DMS79 treated with DMSO at 0.1 percent for 48 hours (cell line): Measurements from ENCODE around the gene AHNAK2.

Source experiments
- DNase-seq: peaks from one replicate; lab custom pipeline; 2025; lab: John Stamatoyannopoulos, UW

AHNAK2 gene

DNA sequence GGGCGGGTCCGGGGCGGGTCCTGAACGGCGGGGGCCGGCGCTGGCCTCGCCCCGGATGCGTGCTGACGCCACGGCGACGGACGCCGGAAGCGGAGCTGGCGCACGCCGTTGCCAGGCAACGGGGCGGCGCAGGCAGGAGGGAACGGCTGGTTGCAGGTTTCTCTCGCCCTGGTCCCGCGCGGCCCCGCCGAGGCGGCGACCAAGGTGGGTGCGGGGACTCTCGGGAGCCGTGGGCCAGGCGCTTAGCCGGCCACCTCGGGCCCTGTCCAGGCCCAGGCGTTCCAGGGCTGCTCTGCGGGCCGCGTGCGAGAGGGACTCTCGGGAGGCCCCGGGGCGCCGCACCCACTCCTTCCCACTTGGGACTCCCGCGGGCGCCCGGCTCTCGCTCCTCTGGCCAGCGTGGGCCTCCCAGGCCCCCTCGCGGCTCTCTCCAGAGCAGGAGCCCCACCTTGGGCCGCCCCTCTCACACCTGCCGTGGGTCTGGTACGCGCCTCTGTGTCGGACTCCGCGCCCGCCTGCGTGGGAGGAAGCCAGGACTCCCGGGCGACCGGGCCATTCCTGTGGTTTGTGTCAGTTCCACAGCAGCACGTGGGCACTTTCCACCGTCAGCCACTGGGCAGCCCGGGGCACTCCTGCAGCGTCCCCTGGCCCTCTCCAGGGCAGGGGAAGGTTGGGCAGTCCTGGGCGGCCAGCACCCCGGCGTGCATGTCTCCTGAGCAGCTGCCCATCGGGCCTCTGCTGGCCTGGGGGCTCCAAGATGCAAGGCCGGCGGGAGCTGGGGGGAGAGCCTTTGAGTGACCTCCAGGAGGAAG, 7.7 kb upstream of the AHNAK2 start, which contains the start of gene CLBA1:
Gene CLBA1 (plus strand): TSS at position 114 of the 812 bp plus-strand sequence. CDS start 644 bp downstream, at position 758.
- DNase-seq: peak; percentile 76

DNA sequence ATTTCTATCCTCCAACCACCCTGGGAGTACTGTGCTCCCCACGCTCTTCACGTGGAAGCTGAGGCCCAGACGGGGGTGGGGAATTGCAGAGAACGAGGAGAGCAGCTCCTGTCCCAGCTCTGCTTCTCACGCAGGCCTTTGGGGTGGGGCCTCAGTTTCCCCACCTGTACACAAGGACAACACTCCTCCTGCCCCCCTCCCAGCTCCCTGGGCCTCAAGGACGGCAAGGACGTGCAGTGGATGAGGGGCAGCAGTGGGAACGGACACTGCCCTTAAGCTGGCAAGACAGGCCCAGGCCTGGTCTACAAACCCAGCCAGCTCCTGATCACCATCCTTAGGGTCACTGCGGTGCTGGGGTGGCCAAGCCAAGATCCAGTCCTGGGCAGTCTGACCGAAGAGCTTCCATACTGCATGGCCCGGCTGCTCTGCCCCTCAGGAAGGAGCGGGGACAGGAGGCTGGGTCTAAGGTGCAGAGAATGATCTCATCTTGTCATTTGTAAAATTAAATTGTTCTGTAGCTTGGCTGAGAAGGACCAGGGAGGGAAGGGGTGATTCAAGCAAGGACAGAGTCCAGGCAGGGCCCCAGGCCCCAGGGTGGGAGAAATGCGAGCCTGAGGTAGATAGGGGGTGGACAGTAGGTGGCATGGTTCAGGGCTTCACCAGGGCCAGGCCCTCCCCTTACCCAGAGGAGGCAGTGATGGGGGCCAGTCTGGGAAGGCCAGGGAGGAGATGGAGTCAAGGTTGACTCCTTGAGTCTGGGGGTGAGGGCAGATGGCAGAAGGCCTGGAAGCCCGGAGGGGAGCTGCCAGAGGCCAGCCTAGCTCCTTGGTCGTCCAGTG, 6.1 kb upstream of the AHNAK2 start:
- DNase-seq: no peak

DNA sequence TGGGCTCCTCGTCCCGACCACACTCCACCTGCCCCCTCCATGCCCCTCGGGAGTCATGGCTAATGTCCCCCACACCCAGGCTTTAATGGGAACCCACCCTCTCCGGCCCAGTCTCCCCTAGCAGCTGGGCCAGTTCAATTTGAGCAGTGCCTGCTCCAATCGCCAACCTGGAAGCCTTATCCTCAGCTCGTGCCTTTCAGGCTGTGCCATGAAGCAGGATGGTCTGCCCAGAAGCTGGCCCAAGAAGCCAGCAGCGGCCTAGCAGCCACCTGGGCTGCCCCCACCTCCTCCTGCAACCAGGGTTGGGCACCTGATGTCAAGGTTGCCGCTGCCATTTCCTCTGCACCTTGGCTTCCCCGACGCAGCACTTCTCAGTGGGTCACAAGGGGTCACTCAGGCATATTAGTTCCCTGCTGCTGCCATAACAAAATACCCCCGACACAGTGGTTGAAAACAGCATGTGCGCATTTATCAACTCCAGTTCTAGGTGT, 5.1 kb upstream of the AHNAK2 start:
- DNase-seq: no peak

DNA sequence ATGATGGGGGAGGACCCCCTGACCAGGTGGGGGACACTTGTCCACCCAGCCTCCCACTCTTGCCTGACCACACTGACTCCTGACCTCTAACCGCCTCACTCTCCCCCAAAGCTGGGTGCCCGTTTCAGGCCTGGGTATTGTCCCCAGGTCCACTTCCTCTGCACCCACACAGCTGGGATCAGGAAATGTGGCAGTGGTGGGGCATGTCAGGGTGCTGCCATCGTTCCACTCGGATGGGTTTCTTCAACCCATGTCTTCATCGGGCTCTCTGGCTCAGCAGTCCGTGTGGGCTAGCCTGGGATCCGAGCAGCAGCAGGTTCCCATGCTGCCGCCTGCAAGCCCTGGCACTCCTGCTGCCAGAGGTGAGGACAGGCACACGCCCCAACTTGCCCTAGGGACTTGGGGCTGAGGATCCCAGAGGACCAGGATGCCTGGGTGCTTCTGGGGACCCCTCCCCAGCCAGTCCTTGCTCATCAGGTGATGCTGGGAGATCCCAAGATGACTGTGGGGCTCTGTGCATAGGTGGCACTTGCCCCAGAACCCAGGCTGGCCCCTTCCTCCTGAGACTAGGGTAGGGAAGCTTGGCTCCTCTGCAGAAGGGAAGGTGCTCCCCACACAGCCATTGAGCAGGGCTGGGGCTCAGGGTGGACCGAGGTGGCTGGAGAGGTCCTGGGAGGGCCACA, 4.5 kb upstream of the AHNAK2 start:
- no peak for DNase-seq

DNA sequence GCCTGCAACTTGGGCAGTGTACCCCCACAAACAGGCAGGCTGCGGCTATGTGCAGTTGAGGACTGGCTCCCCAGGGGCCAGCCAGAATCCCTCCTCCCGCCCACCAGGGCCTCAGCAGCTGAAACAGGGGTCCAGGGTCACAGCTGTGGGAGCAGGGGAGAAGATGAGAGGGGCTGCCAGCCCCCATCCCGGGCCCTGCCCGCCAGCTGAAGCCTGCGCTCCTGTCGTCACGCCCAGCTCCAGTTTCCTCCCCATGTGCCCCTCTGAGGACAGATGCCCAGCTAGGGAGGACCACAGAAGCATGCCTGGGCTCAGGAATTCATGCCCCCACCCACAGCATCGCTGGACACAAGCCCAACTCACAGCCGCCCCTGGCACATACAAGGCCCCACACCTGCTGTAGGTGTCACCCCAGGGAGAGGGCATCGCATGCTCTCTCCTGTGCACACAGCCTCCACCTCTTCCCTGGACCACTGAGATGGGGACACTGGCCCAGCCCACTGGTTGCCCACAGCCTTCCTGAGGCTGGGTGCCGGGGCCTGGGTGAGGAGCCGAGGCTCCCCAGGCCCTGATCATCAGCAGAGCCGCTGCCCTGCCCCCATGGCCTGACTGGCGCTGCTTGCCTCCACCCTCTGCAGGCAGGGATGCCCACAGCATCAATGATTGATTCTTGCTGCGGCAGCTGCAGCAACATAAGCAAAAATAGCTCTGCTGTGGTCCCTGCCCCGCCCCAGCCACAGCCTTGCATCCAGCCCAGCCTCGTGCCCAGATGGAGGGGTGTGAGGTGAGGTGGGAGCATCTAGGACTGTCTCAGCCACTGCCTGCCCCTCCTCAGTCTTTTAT, 3.7 kb upstream of the AHNAK2 start:
- no peak for DNase-seq

DNA sequence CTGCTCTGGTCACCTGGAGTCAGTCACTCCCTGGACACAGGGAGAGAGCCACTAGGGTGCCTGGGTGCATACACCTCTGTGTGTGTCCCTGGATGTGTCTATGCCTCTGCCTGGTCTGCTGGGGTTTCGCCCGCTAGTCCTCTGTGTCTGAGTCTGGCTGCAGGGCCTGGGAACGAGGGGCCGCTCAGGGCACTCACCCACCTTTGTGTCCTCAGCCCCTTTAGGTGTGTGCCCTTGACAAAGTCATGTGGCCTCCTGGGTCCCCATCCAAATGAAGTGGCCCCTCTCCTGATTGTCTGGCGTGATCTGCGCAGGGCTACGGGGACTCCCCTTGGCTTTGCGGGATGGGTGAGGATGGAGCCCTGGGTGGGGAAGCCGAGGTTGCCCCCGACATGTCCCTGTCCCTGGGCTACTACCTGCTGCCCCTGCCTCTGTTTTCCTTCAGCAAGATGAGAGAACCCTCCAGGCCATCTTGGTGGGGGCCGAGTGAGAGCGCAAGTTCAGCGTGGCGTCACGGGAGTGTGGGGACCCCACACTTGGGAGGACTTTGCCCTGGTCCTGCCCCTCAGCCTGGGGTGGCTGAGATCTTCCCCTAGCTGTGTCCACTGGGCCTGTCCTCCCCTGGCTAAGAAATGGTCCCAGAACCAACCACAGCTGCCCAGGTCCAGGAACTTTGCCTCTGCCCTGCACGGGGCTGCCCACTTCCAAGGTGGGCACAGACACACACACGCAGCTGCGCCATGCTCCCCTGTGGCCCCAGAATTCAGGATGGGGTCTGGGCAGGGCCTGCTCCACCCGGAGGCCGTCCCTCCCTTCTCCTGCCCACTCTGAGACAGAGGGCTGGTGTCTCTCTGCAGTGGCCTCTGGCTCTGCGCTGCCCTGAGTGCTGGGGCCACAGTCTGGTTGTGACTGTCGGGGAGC, 2.7 kb upstream of the AHNAK2 start:
- no peak for DNase-seq

DNA sequence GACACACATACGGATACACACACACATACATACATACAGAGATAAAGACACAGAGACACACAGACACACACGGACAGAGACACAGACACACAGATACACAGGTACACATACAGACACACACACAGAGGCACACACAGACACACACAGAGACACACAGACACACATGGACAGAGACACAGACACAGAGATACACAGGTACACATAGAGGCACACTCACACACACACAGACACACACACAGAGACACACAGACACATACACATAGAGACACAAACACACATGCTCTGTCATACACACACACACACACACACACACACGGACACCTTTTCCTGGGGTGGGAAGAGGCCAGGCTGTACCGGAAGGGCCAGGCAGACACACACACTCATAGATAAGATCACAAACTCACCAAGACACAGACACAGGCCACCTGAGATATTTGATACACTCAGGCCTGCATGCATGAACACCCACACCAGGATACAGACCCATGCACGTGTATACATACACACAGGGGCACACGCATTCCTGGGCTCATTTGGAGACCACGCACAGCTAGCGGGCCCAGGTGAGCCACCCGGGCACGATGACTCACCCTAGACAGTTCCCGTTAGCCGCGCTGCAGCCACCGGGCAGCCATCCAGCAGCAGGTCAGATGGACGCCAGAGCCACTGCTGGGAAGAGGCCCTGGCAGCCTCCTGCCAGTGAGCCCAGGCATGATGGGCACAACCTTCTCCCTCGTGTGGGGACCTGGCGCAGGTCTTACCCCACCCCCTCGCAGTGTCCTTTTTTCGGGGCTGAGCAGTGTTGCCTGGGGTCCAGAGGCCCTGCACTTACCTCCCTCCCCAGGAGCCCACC, 1.8 kb upstream of the AHNAK2 start:
- DNase-seq: peak; percentile 21

DNA sequence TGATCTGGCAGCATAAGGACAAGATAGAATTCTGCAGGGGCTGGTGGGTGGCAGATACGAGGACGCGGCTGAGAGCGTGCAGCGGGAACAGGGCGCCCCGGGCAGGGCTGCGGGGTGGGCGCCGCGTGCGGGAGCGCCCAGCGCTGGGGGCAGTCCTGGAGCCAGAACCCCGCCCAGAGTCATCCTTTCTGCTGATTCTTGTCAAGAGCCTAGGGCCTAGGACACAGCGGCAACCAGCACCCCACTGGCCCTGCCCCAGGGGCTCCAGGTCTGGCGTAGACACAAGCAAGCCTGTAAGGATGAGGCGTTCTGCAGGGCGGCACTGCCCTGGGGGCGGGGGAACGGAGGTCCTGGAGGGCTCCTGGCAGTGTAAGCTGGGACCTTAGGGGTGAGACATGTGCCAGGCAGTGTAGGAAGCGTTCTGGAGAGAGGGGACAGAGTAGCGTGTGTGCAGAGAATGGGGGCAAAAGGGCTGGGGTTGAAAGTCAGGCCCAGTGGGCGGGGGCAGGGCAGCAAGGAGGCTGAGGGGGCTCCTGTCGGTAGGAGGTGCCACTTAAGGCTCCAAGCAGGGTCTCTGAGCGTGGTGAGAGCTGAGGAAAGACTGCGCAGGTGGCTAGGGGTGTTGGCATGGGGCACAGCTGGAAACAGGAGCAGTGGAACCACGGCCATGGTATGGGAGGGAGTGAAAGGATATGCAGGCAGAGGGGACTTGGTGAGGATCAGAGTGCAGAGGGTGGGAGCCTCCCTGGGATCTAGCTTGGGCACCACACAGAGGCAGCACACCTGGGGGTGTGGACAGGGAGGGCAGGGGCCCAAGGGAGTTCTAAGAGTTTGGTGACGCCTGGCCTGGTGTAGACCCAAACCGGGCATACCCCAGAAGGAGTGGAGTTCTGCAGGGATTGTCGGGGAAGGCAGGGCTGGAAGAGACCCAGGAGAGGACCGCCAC, 845 bp upstream of the AHNAK2 start:
- DNase-seq: no peak

DNA sequence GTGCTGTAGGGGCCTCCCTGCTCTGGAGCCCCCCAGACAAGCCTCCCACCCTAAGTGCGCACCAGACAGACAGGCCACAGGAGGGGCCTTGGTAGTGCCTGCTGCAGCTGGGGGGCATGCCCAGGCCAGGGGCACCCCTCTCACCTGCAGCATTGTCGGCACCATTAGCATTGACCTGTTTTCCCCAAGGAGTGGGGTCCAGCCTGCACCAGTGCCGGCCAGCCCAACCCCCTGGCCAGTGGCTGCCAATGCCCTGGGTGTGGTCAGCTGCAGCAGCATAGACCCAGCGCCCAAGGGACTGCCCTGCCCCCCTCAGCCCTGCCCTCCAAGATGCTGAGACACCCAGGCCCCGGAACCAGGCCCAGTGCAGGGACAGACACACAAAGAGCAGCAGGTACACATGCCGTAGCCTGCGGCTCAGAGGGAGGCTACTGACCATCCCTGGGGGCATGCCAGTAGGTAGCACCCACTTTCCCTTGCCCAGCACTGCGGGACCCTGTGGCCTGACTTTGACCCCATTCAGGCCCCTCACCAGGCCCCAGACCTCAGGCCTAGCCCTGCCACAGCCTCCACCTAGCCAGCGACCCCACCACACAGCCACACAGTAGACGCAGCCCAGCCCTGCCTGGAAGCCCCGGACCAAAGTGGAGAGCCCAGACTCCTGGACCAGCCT, 1.0 kb downstream of the AHNAK2 start:
- DNase-seq: no peak

DNA sequence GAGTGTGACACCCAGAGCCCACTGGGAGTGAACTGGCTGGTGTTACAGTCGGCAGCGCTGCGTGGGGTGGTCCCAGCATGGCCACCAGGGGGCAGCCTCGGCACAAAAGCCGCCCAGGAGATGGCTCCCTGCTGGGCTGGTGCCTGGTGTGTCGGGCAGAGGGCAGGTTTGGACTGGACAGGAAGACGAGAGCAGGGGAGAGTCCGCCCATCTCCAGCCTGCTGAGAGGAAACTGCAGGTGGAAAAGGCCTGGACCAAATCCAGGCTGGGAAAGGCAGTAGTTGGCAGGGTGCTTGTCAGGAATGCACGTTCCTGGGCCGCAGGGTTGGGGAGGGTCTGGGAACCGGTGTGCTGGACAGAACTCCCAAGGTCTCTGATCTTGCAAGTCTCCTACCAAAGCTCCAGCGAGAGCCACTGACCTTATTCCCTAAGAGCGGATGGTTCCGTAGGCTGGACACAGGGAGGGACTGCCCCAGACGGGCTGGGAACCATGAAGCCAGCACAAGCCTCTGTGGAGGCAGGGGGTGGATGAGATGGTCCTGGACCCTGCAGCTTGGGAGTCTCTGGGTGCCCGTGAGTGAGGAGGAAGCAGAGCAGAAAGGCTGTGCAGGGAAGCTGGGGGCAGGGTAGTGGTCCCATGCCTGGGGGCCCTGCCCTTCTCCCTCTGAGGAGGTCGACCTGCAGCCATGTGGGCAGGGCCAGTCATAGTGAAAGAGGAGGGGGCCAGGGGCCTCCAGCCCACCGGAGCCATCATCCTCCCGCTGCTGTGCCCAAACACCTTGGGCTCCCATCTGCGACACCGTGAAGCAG, 1.8 kb downstream of the AHNAK2 start:
- DNase-seq: peak; percentile 90

DNA sequence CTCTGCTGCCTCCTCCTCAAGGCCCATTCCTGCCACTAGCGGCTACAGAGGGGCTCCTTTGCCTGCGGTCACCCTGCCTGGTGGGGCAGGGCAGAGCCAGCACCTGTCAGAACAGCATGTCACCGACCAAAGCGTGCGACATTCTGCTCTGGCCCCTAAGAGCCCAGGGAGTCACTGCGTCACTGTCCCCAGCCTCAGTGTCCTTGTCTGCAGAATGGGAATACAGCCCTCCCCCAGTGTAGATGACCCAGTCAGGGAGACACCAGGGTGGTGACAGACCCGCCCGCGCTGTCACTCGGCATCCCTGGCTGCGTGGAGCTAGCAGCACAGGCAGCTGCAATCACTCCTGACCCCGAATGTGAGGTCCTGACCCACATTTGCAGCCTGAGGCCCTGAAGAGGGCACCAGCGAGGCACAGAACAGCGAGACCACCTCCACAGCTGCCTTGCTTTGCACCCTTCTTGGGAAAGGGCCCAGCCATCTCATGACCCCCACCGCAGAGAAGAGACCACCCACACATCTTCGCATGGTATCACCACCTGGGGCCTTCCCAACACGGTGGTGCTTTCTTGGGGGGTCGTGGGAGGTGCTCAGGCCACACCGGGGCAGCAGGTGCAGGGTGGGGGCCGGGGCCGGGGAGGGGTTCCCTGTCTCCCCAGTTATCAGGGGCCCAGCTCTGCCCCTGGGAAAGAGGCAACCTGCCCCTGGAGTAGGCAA, 2.5 kb downstream of the AHNAK2 start:
- no peak for DNase-seq

DNA sequence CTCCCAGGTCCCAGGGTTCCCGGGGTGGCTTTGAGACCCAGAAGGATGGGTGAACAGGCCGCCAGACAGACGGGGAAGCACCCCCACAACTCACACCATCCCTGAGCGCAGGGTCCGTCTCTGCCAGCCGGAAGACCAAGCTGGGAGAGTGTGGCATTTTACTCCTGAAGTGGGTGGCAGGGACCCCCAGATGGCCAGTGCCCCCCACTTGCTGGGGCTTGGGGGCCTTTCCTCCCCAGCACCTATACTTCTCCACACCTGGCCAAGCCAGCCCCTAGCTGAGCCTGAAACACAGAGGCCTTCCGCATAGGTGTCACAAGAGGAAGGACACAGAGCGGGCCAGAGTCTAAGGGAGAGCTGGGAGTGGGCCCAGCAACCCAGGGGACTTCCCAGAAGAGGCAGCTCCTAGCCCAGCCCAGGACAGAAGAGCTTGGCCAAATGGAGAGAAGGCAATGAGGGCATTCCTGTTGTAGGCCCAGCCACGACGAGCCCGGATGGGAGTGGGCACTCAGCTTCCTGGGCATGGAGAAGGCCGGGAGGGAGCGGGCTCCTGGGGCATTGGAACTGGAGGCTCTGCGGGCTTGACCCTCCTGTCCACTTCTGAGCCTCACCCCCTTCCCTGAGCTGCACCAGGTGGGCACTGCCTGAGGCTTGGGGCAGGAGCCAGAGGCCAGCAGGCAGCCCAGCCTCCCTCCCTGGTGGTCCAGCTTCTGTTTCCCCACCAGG, 3.3 kb downstream of the AHNAK2 start:
- no peak for DNase-seq

DNA sequence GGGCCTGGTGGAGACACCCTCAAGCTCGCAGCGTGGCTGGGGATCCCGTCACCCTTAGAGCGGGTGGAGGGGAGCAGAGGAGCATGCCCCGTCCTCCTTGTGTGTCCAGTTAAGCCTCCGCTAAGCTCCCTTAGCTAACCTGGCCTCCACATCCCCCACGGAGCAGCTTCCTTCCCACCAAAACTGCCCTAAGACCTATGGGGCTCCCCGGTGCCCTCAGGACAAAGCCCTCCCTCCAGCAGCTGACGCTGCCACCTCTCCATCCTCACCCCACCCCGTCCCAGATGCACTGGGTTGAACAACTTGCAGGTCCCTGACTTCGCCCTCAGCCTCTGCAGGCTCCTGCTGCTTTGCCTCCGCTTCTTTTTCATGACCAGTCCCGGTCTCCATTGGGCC, 4.0 kb downstream of the AHNAK2 start:
- no peak for DNase-seq

DNA sequence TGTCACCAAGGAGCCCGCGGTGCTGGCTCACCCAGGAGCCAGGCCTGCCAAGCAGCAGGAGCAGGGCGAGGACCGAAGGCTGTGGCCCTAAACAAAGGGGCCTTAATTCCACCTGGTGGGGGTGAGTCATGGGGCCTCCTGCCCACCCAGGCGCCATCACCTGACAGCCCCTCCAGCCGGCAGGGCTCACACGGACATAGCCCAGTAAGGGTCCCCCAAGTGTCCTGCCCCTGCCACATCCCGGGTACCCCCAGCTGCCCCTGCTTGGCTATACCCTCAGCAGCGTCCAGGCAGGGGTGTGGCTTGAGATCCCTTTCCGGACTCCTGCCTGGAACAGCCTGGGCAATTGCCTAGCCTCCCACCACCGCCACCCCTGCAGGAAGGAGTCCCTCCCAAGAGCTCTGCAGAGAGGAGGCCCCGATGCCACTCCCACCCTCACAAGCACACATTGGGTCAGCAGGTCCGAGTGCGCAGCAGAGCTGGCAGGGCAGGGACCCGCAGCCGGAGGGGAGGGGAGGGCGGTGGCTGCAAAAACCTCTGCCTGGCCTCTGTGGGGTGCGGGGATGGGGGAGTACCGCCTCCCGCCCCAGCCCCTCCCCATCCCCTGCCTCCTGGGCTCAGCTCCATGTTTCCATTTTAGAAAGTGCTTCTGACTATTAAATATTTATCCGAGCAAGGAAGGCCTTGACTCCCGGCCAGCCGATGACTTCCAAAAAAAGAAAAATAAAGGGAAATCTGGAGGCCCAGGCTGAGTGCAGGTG, 4.6 kb downstream of the AHNAK2 start:
- peak; percentile 86 for DNase-seq

DNA sequence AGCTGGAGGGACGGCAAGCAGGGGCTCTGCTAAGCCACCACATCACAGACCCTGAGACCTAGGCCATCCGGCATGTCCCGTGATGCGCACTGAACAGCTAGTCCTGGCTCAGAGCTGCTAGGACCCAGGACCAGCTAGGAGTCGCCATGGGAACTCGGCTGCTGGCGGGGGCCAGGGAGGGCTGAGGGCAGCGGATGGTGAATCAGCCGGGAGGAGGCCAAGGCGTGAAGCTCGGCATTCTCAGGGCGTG, 5.1 kb downstream of the AHNAK2 start:
- peak; percentile 76 for DNase-seq
